Neural crest cell (in vitro differentiated cells): Measurements from ENCODE around the gene ACTN4. TPM values are rescaled to one million over a fixed set of nuclear protein-coding genes. Genes with fewer than 3 reads are reported as not detected.

Experiments used
- DNase-seq: peaks from one replicate; pipeline ENCODE4 v3.0.0; 2021; ENCODE audit warnings: low read depth, mixed read lengths, low spot score
- H3K27ac Mint-ChIP-seq: one replicate; pipeline ENCODE4 v1.8.0; 2021; ENCODE audit warnings: mild to moderate bottlenecking, mixed read lengths; ENCODE audit not compliant: unreplicated experiment
- H3K27me3 Mint-ChIP-seq: 2 replicates; pipeline ENCODE4 v1.8.0; 2021; ENCODE audit warnings: low read depth, mild to moderate bottlenecking, mixed read lengths
- H3K36me3 Mint-ChIP-seq: 2 replicates; pipeline ENCODE4 v1.8.0; 2021; ENCODE audit warnings: low read depth, mild to moderate bottlenecking, mixed read lengths
- H3K4me1 Mint-ChIP-seq: 2 replicates; pipeline ENCODE4 v1.8.0; 2021; ENCODE audit warnings: mixed read lengths
- H3K4me3 Mint-ChIP-seq: one replicate; pipeline ENCODE4 v1.8.0; 2021; ENCODE audit warnings: mild to moderate bottlenecking, mixed read lengths
- H3K9me3 Mint-ChIP-seq: 2 replicates; pipeline ENCODE4 v1.8.0; 2021; ENCODE audit warnings: mixed read lengths
- total RNA-seq: library from RNA; stranded (reverse); gene quantifications from 2 replicates; pipeline ENCODE4 v1.2.1, GENCODE V29; 2021
- TF ChIP-seq, protein P1 (sequence below): fragments of 200-600 bp; sonication (generic); conservative IDR thresholded peaks from 2 replicates; pipeline ENCODE4 v1.5.0; 2021; ENCODE audit warnings: antibody characterized with exemption, mild to moderate bottlenecking

ACTN4 gene
- total RNA-seq, 1 donor from 2014 or later, result 324 TPM

DNA sequence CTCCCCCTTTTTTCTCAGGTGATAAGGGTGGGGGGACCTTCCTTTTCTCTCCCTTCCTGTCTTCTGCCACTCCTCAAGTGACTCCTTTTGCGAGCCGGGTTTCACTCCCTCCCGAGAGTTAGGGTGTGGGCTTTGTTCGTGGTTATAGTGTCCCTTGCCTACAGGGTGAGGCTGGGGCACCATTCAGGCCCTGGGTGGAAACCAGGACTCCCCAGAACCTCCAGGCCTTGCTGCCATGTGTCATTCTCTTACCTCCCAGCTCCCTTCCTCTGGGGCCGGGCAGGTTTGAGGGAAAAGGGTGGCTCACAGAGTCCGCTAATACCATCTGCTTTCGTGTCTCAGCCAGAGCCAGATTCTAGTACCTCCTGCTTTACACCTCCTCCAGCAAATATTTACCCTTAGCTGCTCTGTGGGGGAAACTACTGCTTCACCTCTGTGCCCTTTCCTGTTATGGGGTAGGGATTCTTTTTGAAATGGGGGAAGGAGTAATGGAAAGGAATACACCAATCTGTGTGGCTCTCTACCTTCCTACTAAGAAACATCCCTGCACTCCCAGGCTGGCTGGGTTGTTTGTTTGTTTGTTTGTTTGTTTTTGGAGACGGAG lies 2.8 kb downstream of the ACTN4 start:
- TF ChIP-seq, protein P1, sequence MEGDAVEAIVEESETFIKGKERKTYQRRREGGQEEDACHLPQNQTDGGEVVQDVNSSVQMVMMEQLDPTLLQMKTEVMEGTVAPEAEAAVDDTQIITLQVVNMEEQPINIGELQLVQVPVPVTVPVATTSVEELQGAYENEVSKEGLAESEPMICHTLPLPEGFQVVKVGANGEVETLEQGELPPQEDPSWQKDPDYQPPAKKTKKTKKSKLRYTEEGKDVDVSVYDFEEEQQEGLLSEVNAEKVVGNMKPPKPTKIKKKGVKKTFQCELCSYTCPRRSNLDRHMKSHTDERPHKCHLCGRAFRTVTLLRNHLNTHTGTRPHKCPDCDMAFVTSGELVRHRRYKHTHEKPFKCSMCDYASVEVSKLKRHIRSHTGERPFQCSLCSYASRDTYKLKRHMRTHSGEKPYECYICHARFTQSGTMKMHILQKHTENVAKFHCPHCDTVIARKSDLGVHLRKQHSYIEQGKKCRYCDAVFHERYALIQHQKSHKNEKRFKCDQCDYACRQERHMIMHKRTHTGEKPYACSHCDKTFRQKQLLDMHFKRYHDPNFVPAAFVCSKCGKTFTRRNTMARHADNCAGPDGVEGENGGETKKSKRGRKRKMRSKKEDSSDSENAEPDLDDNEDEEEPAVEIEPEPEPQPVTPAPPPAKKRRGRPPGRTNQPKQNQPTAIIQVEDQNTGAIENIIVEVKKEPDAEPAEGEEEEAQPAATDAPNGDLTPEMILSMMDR, result no peak
- Mint-ChIP-seq H3K27me3 (no peaks in the 10 kb centered on the region), H3K27ac (no peak overlapping the region)

DNA sequence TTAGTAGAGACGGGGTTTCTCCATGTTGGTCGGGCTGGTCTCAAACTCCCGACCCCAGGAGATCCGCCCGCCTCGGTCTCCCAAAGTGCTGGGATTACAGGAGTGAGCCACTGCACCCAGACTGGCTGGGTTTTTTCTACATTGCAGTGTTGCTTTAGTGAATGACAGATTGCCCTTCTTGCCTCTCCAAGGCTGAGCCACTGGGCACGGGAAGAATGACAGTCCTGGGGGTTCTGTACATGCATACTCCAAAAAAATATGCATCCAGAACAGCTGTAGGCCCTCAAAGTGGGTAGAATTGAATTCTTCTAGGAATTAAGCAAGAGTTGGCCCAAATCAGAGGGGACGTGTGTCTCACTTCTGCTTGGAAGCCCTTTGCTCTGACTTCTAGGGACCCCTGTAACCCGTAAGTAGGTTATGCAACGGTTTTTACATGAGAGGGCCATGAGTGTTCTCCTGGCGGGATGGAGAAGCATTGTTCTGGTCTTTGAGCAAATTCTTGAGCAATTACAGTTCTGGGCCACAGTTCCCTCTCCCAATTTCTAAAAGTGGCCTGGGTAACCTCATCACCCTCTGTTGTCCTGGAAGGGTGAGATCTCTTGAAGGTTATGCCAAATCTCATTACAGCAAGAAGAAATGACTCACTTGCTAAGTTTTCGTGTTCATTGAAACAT lies 3.6 kb downstream of the ACTN4 start:
- Mint-ChIP-seq H3K4me1 (peaks cover 78% of the 10 kb centered on the region), H3K27me3 (no peaks in the 10 kb centered on the region), H3K36me3 (peaks cover under 1% of the 10 kb centered on the region), H3K9me3 (no peaks in the 10 kb centered on the region), H3K27ac (no peak overlapping the region), H3K4me3 (peak overlapping the region; percentile 99)
- DNase-seq, result no peak
- TF ChIP-seq, protein P1, result no peak

More for the DNA sequence above, 2.8 kb downstream of the ACTN4 start:
- H3K4me1 Mint-ChIP-seq, result peaks cover 71% of the 10 kb centered on the region
- no peaks in the 10 kb centered on the region for H3K36me3 Mint-ChIP-seq
- no peak for DNase-seq
- no peaks in the 10 kb centered on the region for H3K9me3 Mint-ChIP-seq
- H3K4me3 Mint-ChIP-seq, result peak overlapping the region; percentile 99

DNA sequence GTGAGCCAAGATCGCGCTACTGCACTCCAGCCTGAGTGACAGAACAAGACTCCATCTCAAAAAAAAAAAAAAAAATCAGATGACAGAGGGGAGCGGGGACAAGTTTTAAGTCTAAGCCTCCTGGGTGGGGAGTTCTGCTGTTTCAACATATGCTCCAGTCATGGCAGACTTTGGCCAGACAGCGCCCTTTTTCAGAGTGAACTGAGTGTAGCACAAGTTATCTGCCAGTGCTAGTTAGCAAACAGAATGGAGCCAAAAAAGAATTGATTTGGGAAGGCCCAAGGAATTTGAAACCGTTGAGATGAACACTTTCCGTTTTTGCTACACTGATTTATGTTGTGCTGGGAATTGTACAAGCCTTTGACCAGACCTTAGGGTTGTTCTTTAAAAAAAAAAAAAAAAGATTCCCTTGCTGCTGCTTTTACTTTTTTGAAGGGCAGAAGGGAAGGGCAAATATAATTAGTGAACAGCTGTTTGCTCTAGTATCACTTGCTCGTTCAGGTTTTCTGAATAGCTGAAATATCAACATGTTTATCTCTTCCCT lies 5.7 kb downstream of the ACTN4 start:
- peaks cover 90% of the 10 kb centered on the region for H3K4me1 Mint-ChIP-seq
- TF ChIP-seq, protein P1, result no peak
- H3K4me3 Mint-ChIP-seq, result peak overlapping the region; percentile 62
- H3K27me3 Mint-ChIP-seq, result no peaks in the 10 kb centered on the region
- H3K9me3 Mint-ChIP-seq, result no peaks in the 10 kb centered on the region
- peaks cover 4% of the 10 kb centered on the region for H3K36me3 Mint-ChIP-seq
- no peak for DNase-seq
- no peak overlapping the region for H3K27ac Mint-ChIP-seq

DNA sequence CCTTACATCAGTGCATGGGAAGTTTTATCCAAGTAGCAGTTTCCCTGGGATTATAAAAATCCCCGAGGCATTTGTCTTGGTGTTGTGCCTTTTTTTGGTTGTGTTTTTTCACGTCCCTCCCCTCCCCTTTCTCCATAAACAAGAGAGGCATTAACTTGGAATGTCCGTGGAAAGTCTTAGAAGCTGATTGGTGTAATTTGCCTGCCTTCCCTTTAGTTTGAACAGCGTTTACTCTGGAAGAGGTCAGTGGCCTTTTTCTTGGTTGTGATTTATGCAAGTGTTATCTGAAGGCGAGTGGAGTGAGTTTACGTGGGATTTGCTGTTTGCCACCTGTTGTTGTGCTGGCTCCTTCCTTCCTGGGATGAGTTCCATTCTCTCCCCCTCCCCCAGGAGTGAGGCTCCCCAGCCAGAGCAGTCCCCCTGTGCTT lies 7.2 kb downstream of the ACTN4 start:
- Mint-ChIP-seq H3K27ac (peak overlapping the region; percentile 79), H3K4me3 (peak overlapping the region; percentile 29), H3K4me1 (peaks cover 80% of the 10 kb centered on the region)

DNA sequence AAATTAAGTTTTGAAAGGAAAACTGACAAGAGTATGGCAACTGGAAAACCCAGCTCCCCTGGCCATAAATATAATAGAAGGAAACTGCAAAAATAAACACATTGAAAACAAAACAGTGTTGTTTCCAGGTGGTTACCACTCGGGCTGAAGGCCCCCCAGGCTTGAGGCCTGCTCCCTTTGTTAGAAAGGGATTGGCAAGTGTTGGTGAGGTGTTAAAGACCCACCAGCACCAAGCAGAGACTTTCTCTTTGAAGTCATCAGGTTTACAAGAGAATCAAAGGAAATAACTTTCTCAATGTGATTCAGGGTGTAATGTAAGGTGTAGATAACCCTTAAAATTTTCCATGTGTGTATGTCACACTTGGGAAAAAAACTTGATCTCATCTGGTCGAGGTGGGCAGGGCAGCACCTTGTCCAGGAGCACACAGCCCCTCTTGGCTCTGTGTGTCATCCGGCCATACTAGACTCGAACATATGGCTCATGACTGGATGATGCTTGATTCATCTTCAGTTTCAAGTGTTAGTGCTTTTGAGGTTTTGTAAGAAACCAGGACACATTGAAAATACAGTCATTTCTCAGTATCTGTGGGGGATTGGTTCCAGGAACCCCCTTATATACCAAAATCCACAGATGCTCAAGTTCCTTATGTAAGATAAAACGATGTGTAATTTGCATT lies 7.8 kb downstream of the ACTN4 start:
- Mint-ChIP-seq H3K4me1 (peaks cover 74% of the 10 kb centered on the region), H3K4me3 (peak overlapping the region; percentile 58), H3K27ac (peak overlapping the region; percentile 59), H3K36me3 (peaks cover 4% of the 10 kb centered on the region), H3K9me3 (no peaks in the 10 kb centered on the region), H3K27me3 (no peaks in the 10 kb centered on the region)
- TF ChIP-seq, protein P1, result no peak
- DNase-seq, result no peak

More for the DNA sequence above, 7.2 kb downstream of the ACTN4 start:
- TF ChIP-seq, protein P1, result no peak
- peaks cover 4% of the 10 kb centered on the region for H3K36me3 Mint-ChIP-seq
- DNase-seq, result no peak
- no peaks in the 10 kb centered on the region for H3K27me3 Mint-ChIP-seq
- H3K9me3 Mint-ChIP-seq, result no peaks in the 10 kb centered on the region
